Epithelial cell of umbilical artery (primary cell): Measurements from ENCODE around the gene OTOP1. TPM values are rescaled to one million over a fixed set of nuclear protein-coding genes. Genes with fewer than 3 reads are reported as not detected.

Experiments
- total RNA-seq: library from RNA; depleted of rRNA; stranded (reverse); fragments of >200 nt; gene quantifications from 2 replicates; pipeline ENCODE4 v1.2.3, GENCODE V29; 2014

The OTOP1 gene, protein sequence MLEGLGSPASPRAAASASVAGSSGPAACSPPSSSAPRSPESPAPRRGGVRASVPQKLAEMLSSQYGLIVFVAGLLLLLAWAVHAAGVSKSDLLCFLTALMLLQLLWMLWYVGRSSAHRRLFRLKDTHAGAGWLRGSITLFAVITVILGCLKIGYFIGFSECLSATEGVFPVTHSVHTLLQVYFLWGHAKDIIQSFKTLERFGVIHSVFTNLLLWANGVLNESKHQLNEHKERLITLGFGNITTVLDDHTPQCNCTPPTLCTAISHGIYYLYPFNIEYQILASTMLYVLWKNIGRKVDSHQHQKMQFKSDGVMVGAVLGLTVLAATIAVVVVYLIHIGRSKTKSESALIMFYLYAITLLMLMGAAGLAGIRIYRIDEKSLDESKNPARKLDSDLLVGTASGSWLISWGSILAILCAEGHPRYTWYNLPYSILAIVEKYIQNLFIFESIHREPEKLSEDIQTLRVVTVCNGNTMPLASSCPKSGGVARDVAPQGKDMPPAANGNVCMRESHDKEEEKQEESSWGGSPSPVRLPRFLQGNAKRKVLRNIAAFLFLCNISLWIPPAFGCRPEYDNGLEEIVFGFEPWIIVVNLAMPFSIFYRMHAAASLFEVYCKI
- total RNA-seq = not detected in 2 replicates

DNA sequence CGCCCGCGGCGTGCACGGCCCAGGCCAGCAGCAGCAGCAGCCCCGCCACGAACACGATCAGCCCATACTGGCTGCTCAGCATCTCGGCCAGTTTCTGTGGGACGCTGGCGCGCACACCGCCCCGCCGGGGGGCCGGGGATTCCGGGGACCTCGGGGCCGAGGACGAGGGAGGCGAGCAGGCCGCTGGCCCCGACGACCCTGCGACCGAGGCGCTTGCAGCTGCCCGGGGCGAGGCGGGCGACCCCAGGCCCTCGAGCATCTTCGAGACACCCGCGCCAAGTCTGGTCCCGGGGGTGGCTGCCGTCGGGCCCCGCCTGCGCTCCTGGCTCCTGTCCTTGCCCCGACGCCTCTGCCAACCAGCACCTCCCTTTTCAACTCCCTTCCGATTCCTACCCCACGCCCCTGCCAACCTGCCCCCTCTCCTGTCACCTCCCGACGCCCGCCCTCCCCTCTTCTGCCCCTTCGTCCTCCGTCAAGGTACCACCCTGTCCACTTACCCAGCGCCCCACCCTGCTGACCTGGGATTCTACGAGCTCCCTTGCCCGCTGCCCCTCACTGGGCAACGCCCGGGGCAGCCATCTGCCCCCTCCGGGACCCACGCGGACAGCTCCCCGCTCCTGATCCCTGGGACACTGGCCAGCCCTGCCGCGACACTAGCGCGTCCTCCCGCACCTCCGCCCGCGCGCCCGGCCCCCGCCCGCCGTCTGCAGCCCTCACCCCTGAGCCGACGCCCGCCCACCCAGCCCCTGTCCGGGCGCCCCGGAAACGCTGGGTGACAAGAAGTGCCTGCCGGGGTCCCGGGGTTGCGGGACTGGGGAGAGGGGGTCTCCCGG, at the start of gene OTOP1:
Gene OTOP1 (minus strand): TSS at position 324 of the 833 bp plus-strand sequence. CDS start 65 bp downstream, at position 259.

GRCh38 chr4:4248029-4248884, 21.5 kb upstream of the OTOP1 start, which contains the start of gene TMEM128:
Gene TMEM128, minus strand, starts transcription at chr4:4248223. Its CDS starts 21 bp downstream, at chr4:4248202.

Other genes starting within 250 kb of the OTOP1 start
- 17.9 and 21.1 TPM in 2 replicates for gene TMEM128, start 21.3 kb upstream of the OTOP1 start, total RNA-seq
- 29.6 and 41.0 TPM in 2 replicates for gene LYAR, start 63.2 kb upstream of the OTOP1 start, total RNA-seq
- gene ZBTB49, start 63.3 kb upstream of the OTOP1 start, total RNA-seq = 2.4 and 3.9 TPM in 2 replicates
- gene NSG1, start 160.2 kb upstream of the OTOP1 start, total RNA-seq = 4.9 and 9.9 TPM in 2 replicates